Measurements from ENCODE around the gene WTAP. TPM values are rescaled to one million over a fixed set of nuclear protein-coding genes. Genes with fewer than 3 reads are reported as not detected.
"Not testable (repeated sequence)": the region's sequence is repeated elsewhere in the genome, so short reads cannot be mapped to it uniquely, and the experiment has no call there.

The WTAP gene
- total RNA-seq, 1 donor from 2014 or later, result 111 TPM

DNA sequence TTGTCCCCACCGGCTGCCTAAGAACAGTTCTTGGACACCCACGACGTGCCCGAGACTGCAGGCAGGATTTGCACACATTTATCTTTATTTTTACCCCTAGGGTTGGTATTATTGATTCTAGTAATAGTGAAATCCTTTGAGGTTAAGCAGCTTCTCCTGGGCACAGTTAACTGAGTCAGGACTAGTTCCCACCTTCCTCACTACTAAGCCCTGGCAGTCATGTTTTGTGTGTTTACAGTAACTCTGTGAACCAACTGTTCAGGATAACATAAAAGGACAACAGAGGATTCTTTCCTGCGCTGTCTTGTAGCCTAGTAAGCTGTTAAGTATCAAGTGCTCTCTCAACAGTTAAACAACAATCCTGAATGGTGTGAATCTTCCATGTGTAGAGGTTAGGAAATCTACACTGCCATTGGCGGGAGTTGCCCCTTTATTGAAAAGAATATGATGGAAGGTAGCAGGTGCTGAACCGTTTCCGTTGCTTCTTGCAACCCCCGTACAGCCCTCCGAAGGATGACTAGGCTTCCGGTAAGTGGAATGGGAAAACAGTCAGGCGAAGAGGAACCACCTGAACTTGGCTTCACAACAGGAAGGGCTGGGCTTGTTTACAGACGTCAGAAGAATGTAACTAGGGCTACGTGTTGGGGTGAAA lies 33.3 kb upstream of the WTAP start:
- DNase-seq (ENCODE audit: low spot score), result peak; percentile 67

DNA sequence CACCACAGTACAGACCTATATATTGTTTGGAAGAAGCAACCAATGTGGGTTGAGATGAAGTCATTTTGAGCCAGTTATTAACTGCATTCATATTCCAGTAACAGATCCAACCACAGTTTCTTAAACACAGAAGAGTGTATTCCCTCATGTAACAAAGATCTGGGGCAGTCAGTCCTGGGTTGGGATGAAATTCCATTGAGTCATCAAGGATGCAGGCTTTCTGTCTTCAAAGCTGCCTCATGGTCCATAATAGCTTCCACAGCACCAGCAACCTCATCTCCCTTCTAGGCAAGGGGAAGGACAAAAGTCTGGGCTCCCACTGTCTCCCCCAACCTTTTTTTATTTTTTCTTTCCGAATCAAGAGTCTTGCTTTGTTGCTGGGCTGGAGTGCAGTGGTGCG lies 31.3 kb upstream of the WTAP start:
- DNase-seq (ENCODE audit: low spot score), result no peak

DNA sequence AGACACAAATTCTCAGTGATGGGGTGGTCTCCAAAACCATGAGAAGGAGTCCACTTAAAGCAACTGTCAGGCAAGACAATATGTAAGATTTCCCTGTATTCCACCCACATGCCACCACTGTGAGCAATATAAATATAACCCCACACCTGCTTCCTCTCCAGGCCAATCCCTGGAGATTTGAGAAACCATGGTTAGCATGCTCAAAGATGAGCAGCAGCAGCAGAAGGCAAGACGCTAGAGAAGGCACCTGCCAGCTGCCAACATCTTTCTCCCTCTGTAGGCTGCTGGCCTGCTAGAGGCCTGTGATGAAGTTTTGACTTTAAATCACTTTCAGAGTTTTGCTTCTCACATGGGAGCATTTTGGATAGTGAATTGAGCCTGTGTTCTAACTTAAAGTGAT lies 26.3 kb upstream of the WTAP start:
- DNase-seq (ENCODE audit: low spot score), result no peak

DNA sequence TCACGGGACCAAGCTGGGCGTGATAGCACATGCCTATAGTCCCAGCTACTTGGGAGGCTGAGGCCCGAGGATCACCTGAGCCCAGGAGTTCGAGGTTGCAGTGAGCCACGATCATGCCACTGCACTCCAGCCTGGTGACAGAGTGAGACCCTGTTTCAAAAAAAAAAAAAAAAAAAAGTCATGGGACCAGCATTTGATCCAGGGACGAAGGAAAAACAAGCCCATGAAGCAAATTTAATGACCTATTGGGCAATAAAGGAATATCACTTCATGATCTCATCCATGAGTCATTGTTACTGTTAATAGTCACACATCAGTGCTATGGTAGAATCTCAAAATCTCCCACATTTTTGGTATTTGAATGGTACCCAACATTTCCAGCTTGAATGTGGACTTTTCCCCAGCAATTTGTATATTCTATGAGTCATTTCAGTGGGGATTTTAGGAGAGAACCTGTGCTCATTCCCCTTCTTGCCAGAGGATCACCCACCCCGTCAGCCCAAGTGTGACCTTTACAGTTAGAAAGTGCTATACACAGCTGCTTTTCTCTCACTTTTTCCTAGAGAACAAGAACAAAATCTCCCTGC lies 25.8 kb upstream of the WTAP start:
- DNase-seq (ENCODE audit: low spot score), result no peak

DNA sequence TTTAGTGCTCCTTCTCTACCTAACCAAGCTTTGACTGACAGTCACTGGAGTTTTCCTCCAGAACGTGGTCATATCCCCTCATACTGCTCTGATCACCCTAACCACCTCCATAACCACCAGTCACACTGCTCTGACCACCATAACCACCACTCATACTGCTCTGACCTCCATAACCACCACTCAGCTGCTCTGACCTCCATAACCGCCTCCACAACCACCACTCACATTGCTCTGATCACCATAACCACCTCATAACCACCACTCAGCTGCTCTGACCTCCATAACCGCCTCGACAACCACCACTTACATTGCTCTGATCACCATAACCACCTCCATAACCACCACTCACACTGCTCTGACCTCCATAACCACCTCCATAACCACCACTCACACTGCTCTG lies 16.7 kb upstream of the WTAP start:
- DNase-seq (ENCODE audit: low spot score), result not testable (repeated sequence)

DNA sequence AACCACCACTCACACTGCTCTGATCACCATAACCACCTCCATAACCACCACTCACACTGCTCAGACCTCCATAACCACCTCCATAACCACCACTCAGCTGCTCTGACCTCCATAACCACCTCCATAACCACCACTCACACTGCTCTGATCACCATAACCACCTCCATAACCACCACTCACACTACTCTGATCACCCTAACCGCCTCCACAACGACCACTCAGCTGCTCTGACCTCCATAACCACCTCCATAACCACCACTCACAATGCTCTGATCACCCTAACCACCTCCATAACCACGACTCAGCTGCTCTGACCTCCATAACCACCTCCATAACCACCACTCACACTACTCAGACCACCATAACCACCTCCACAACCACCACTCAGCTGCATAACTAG lies 14.9 kb upstream of the WTAP start:
- not testable (repeated sequence) for DNase-seq (ENCODE audit: low spot score)

DNA sequence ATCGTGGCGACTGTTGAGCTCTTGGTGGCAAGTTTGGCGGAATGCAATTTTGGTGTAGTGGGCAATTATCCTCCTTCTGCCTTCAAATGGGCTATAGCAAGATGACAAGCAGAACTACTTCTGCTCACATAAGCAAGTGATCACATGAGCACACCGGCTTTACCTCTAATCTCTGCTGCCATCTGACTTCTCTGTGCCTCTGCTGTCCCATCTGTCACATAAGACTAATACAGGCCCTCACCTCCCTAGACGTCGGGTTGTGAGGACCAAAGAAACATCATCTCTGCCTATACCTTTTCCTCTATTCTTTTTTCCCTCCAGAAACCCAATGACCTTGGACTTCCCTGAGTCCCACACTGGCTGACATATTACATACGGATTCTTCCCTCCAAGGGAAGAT lies 13.3 kb upstream of the WTAP start:
- no peak for DNase-seq (ENCODE audit: low spot score)

DNA sequence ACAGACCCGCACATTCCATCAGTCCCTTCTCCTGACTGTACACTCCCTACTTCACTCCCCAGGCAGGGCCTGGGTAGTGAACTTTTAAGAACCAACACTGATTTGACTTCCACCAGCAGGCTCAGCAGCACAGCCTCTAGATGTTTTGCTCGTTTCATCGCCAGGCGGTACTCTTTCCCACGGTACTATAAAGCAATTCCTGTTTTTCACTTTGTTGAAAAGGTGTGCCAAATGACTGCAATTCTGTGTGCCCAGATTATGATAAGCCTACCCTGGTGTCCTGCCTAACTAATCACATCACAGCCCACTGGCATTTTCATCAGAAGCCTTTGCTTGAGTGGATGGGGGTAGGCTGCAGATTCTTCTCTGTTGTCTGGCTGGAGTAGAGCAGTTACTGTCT lies 12.9 kb upstream of the WTAP start:
- DNase-seq (ENCODE audit: low spot score), result no peak

DNA sequence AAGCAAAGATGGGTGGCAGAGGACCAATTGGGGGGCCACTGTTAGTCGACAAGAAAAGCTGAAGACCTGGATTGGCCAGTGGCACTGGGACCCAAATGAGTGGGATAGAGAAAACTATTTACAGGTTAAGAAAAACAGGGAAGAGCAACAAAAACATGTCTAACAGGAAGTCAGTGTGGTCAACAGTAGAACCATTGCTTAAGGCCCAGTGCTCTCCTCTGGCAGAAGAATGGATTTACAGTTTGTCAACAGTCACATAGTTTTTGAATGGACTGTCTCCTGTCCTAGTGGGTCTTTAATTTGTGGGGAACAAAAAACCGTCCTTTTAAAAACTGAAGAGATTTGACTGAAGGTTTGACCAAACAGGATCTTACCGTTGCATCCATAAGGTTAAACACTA lies 12.1 kb upstream of the WTAP start:
- no peak for DNase-seq (ENCODE audit: low spot score)

DNA sequence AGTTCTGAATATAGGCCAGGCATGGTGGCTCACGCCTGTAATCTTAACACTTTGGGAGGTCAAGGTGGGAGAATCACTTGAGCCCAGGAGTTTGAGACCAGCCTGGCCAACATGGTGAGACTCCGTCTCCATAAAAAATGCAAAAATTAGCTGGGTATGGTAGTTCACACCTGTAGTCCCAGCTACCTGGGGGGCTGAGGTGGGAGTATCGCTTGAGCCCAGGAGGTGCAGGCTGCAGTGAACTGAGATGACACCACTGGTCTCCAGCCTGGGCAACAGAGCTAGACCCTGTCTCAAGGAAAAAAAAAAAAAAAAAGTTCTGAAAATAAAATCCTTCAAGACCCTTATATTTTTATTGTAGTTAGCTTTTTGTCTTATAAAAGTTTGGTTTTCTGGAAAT lies 11.7 kb upstream of the WTAP start:
- no peak for DNase-seq (ENCODE audit: low spot score)

DNA sequence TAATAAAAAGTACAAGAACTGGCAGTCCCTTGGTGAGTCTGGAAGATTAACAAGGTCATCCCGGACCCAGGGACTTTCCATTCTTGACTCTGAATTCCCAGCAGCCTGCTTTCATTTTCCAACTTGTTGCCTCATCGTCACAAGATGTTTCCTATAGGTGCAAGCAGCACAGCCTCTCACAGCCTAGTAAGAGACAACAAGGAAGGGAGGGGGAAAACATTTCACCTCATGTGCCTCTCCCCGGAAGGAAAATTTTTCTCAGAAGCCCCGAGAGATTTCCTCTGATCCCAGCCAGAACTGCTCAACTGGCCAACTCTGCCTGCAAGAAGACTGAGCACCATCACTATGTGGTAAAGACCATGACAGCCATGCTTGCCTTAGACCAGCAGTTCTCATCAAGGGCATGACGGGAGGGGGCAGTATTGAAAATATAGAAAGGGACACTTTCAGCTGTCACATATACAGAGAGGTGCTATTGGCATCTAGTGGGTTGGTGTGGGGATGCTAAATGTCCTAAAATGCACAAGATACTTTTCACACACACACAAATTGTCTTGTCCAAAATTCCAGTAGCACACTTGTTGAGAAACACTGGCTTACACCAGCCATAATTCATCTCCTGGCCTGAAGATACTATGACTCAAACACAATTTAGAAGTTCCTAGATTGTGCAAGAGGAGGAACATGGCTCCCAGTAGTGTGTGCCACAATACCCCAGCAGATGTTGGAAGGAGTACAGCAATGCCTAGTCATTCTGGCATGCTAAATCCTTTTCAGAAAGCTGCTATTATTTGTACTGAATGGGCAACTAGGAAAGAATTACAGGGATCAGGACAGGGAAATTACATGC lies 10.8 kb upstream of the WTAP start:
- peak; percentile 59 for DNase-seq (ENCODE audit: low spot score)

DNA sequence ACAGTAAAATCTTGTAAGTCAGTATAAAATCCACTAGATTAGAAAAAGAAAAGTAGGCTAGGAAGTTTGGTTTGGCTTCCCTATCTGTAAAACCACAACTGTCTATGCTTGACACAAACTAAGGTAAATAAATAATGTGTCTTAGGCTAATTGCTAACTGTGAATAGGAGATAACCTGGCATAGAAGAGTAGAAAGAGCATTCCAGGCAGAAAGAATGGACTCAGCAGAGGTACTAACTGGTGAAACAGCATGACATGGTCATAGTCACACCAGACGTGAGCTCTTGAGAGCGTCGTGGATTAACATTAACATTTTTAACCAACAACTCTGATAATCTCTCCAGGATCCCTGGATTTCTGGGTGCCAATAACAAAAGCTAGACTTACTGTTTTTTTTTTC lies 8.7 kb upstream of the WTAP start:
- DNase-seq (ENCODE audit: low spot score), result no peak

DNA sequence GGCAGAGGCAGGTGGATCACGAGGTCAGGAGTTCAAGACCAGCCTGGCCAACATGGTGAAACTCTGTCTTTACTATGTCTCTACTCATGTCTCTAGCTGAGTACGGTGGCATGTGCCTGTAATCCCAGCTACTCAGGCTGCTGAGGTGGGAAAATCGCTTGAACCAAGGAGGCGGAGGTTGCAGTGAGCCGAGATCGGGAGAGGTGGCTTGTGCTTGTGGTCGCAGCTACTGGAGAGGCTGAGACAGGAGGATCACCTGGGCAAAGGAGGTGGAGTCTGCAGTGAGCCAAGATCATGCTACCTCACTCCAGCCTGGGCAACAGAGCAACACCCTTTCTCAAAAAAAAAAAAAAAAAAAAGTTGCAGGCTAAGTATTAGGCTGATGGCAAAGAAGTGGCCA lies 8.0 kb upstream of the WTAP start:
- no peak for DNase-seq (ENCODE audit: low spot score)

DNA sequence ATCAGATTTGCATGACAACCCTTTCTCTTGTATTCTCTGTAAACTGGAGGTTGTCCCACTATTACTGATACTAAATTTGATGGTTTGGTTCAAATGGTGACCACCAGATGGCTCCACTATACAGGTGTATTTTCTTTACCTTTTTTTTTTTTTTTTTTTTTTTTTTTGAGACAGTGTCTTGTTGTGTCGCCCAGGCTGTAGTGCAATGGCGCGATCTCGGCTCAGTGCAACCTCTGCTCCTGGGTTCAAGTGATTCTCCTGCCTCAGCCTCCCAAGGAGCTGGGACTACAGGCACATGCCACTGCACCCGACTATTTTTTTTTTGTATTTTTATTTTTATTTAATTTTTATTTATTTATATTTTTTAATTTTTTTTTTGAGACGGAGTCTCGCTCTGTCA lies 6.6 kb upstream of the WTAP start:
- no peak for DNase-seq (ENCODE audit: low spot score)

DNA sequence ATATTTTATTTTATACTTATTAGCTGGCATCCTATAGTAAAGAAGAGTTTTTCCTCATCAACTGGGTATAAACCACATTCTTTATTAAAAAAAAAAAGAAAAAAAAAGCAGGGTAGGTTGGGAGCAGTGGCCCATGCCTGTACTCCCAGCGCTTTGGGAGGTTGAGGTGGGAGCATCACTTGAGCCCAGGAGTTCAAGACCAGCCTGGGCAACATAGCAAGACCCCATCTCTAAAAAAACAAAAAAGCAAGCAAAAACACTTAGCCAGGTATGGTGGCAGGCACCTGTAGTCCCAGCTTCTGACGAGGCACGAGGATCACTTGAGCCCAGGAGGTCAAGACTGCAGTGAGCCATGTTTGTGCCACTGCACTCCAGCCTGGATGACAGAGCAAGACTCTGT lies 5.3 kb upstream of the WTAP start:
- not testable (repeated sequence) for DNase-seq (ENCODE audit: low spot score)

DNA sequence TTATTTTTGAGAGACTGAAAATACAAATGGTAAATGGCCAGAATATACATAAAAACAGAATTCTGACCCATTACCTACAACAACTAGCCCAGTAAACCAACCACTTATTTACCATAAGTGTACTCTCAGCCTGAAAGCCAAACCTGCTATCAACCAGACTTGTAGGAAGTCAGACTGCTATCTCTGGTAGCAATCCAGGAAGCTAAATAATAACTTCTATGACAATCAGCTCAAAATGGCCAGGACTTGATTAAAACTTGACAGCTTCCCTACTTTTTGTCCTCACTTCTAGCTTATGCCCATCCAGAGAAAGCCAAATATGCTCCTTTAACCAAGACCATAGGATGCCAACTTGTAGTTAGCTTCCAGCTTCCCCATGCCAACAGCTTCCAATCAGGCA lies 4.7 kb upstream of the WTAP start:
- no peak for DNase-seq (ENCODE audit: low spot score)

DNA sequence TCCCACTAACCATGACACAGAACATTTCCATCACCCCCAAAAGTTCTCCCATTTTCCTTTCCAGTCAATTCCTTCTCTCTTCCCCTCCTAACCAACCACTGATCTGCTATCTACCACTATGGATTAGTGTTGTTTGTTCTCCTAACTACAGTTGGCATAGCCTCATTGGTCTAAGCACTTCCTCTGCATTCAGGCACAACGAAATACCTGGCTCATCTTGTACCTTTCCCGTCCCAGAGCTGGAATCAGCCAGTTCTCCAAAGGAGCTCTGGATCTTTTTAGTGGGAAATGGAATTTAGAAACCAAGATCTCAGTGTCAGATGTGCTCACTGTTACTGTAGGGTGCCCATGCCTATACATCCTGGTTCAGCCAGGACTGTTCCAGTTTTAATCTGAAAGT lies 4.0 kb upstream of the WTAP start:
- no peak for DNase-seq (ENCODE audit: low spot score)

DNA sequence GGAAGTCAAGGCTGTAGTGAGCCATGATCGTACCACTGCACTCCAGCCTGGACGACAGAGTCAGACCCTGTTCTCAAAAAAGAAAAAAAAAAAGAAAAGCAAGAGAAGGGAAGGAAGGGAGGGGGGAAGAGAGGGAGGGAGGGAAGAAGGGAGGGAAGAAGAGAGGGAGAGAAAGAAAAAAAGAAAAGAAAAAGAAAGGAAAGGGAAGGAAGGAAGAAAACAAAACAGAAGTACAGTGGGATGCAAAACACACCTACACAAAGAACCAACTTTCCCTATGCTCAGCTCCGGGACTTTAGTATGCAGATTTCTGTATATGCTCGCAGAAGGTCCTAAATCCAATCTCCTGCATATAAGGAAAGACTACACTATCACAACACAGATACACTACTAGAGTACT lies 2.5 kb upstream of the WTAP start:
- no peak for DNase-seq (ENCODE audit: low spot score)

DNA sequence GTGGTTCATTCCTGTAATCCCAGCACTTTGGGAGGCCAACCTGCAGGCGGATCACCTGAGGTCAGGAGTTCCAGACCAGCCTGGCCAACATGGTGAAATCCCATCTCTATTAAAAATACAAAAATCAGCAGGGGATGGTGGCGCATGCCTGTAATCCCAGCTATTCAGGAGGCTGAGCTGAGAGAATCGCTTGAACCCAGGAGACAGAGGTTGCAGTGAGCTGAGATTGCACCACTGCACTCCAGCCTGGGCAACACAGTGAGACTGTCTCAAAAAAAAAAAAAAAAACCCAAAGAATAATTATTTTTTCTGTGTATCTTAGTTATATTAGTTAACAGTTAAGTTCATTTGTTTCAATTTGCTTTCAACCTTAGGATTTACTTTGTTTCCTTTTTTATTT lies 2.1 kb upstream of the WTAP start:
- not testable (repeated sequence) for DNase-seq (ENCODE audit: low spot score)

DNA sequence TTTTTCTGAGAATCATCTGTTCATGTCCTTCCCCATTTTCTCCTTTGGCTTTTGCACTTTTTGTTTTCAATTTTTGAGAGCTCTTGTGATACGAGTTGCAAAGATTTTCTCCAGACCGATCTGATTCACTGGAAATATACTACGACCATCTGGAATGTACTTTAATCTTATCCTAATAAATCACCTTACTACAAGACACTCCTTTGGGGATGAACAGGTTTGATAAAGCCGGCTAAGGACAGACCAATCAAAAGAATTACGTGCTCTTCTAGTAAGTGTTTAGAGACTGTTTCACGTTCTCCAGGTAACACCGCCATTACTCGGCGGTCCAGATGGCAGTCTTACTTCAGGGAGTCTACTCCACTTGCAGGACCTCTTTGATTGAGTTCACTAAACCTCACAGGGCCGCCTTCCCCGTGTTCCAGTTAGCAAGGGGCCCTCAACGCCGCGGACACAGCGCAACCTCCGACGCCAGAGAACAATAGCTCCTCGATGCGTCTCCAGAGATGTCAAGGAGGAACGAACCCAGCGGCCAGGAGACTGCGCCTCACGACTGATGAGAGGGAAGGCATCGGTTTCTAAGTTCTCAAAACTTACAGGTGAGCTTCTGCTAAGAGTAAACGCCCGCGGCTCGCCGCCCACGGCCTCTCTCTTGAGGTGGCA lies 920 bp upstream of the WTAP start:
- no peak for DNase-seq (ENCODE audit: low spot score)

DNA sequence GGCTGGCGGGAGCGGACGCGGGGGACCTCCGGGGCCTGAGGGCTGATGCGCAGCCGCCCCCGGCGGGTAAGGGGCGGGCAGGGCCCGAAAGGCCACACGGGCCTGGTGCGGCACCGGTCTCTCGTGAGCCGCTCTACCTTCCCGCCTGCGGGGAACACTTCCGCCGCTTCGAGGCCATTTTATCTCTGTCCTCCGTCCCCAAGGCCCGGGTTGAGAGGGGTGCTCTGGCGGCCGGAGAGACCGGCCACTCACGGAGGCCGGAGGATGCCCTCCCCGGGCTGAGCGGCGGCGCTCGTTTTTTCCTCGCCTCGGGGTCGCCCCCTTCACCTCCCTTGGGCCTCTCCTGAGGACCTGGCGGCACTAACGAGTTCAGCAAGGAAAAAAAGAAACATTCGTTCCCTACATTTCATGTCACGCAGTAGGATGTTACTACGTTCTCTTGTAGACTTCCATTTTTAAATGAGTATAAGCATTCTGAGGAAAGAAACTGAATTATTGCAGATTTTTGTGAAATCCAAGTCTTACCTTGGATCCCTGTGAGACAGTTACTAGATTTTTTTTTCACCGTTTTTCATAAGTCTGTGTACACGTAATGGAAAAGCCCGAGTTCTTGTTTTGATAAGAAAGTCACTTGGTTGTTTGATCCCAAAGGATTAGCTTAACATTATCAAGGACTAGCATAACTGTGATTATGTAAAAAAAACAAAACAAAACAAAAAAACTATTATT lies 575 bp downstream of the WTAP start:
- peak; percentile 57 for DNase-seq (ENCODE audit: low spot score)

DNA sequence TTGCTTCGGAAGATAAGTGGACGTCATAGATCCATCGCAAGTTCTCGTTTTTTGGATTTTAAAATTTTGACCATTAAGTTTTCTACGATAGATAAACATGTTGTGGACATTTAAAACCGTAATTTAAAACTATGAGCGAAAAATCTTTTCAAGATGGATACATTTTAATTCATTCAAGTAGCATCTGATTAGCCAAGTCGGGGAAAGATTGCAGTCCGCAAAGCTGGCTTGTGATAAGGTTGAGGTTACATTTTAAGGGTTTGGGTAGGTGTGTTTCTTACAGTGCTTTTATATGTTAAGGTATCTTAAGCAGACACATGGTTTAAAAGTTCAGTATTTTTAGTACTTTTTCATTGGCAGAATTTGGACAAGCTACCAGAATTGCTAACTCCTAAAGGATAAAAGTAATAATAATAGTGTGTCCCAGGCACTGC lies 1.2 kb downstream of the WTAP start:
- no peak for DNase-seq (ENCODE audit: low spot score)

Measured in ureter (tissue), 1 donor.